OCI-LY7 (cell line): Measurements from ENCODE around the gene PTAFR. TPM values are rescaled to one million over a fixed set of nuclear protein-coding genes. Genes with fewer than 3 reads are reported as not detected.

Experiments
- BruUV-seq: library from RNA; stranded (reverse); fragments of 400-500 nt; replicated peaks from 2 replicates; lab custom pipeline; 2021; lab: Mats Ljungman, UMichigan
- CTCF ChIA-PET: fragments of 300-600 bp; sonication (Branson Sonifier 250); formaldehyde crosslinking; loops from one replicate; lab custom pipeline; 2022; ENCODE audit warnings: antibody characterized with exemption; ENCODE audit not compliant: unreplicated experiment; lab: Charles Lee
- POLR2A ChIA-PET: fragments of 300-600 bp; sonication (Branson Sonifier 250); formaldehyde crosslinking; loops from one replicate; lab custom pipeline; 2022; ENCODE audit warnings: antibody characterized with exemption; lab: Charles Lee
- DNase-seq: peaks from one replicate; pipeline ENCODE4 v3.0.0-alpha.2; 2015; ENCODE audit warnings: low spot score
- H2AFZ ChIP-seq: fragments of 200-600 bp; sonication (generic), shearing (Covaris generic); 2 replicates; pipeline ENCODE4 v1.6.1; 2014; ENCODE audit warnings: mild to moderate bottlenecking, antibody characterized with exemption, low read length, moderate library complexity
- H3K27ac ChIP-seq: fragments of 200-600 bp; sonication (generic); 2 replicates; pipeline ENCODE4 v1.5.1; 2014; ENCODE audit warnings: mixed run types, low read depth, mild to moderate bottlenecking, moderate library complexity, low read length, inconsistent platforms; ENCODE audit not compliant: poor library complexity, severe bottlenecking
- H3K36me3 ChIP-seq: fragments of 200-600 bp; sonication (generic); 2 replicates; pipeline ENCODE4 v1.6.1; 2014; ENCODE audit warnings: mild to moderate bottlenecking, antibody characterized with exemption, low read length, moderate library complexity, mixed read lengths; ENCODE audit not compliant: insufficient read depth
- H3K4me1 ChIP-seq: fragments of 200-600 bp; sonication (generic); 2 replicates; pipeline ENCODE4 v1.5.1; 2014; ENCODE audit warnings: mild to moderate bottlenecking, low read length; ENCODE audit not compliant: insufficient read depth, poor library complexity, severe bottlenecking
- H3K4me2 ChIP-seq: fragments of 200-600 bp; sonication (generic); 2 replicates; pipeline ENCODE4 v1.6.1; 2014; ENCODE audit warnings: mild to moderate bottlenecking, low read length
- H3K4me3 ChIP-seq: fragments of 200-600 bp; sonication (generic); 2 replicates; pipeline ENCODE4 v1.5.1; 2014; ENCODE audit warnings: mild to moderate bottlenecking, low read depth, low read length; ENCODE audit not compliant: poor library complexity, severe bottlenecking
- H3K79me2 ChIP-seq: fragments of 200-600 bp; sonication (generic); 2 replicates; pipeline ENCODE4 v1.6.1; 2016; ENCODE audit warnings: low read depth, mild to moderate bottlenecking, low read length, moderate library complexity, mixed read lengths; ENCODE audit not compliant: insufficient read depth
- H3K9me2 ChIP-seq: fragments of 200-600 bp; sonication (generic); 2 replicates; pipeline ENCODE4 v1.6.1; 2016; ENCODE audit warnings: mild to moderate bottlenecking, low read length, mixed read lengths; ENCODE audit not compliant: insufficient read depth
- H3K9me3 ChIP-seq: fragments of 200-600 bp; sonication (generic); 2 replicates; pipeline ENCODE4 v1.6.1; 2014; ENCODE audit warnings: mild to moderate bottlenecking, mixed run types, low read length, mixed read lengths
- H4K20me1 ChIP-seq: fragments of 200-600 bp; sonication (generic); 2 replicates; pipeline ENCODE4 v1.6.1; 2014; ENCODE audit warnings: mild to moderate bottlenecking, antibody characterized with exemption, low read length, moderate library complexity, mixed read lengths; ENCODE audit not compliant: insufficient read depth
- CTCF ChIP-seq: fragments of 200-600 bp; sonication (generic); conservative IDR thresholded peaks from 2 replicates; pipeline ENCODE4 v1.5.1; 2014; ENCODE audit warnings: mild to moderate bottlenecking, antibody characterized with exemption, low read length, moderate library complexity, mixed read lengths
- EZH2phosphoT487 ChIP-seq: fragments of 200-600 bp; sonication (generic); IDR thresholded peaks from 2 replicates; pipeline ENCODE4 v1.6.1; 2018; ENCODE audit warnings: low read depth, borderline replicate concordance, mild to moderate bottlenecking, mixed run types, antibody characterized with exemption, low read length, moderate library complexity, mixed read lengths
- intact Hi-C: fragments of 100-400 bp; cut with micrococcal nuclease; formaldehyde crosslinking; loops from one replicate; pipeline ENCODE4 v1.10.0; 2022; ENCODE audit not compliant: unreplicated experiment
- total RNA-seq, 2 experiments: library from RNA; depleted of rRNA in 1 of 2; stranded (reverse); fragments of >200 nt in 1 of 2; shearing (Covaris generic) in 1 of 2; gene quantifications; 2 replicates each; pipeline ENCODE4 v1.2.3, GENCODE V29; 2014 to 2022

PTAFR gene
- total RNA-seq, 2 experiments from 2014 or later = 8.0 to 32.8 TPM

GRCh38 chr1:28194326-28195035 lies 18.0 kb upstream of the PTAFR start:
- H4K20me1 ChIP-seq = no peaks in the 10 kb centered on the region
- H3K4me2 ChIP-seq = no peak overlapping the region
- POLR2A ChIA-PET = no interaction called here
- no peak for DNase-seq
- H3K9me2 ChIP-seq = no peaks in the 10 kb centered on the region
- no peak overlapping the region for H3K4me3 ChIP-seq
- H3K9me3 ChIP-seq = no peaks in the 10 kb centered on the region
- H3K36me3 ChIP-seq = peaks cover 22% of the 10 kb centered on the region
- peaks cover 20% of the 10 kb centered on the region for H3K4me1 ChIP-seq
- H3K27ac ChIP-seq = no peak overlapping the region
- BruUV-seq = no TSS peak
- no peaks in the 10 kb centered on the region for H3K79me2 ChIP-seq
- intact Hi-C loops = no loop called here
- TF ChIP-seq CTCF (no peak), EZH2phosphoT487 (no peak)
- no peak overlapping the region for H2AFZ ChIP-seq
- CTCF ChIA-PET = interaction anchor here (0.6 to 0.8 kb wide), 2 partner anchors 15 to 548 kb away, joined by 3 read pairs; no protein-coding TSS in a partner anchor

DNA sequence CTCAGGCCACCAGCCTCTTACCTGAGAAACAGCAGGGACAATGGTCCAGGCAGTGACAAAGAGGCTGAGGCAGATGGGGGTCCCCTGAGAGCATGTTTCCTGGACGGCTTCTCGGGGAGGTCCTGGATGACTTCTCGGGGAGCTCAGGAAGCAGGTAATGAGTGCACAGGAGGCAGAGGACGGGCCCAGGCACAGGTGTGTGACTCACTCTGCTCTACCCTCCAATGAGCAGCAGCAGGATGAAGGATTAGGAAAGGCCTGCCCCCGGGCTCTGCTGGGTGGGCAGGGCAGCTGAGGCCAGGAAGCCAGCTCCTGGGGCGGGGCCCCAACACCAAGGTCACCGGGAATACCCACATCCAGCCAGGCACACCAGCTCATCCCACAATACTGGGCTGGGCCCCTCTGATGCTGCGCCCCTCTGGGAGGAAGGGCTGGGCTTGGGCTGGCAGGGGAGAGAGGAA lies 17.2 kb upstream of the PTAFR start:
- H3K36me3 ChIP-seq = peaks cover 15% of the 10 kb centered on the region
- TF ChIP-seq CTCF = no peak
- TF ChIP-seq EZH2phosphoT487 = no peak
- H2AFZ ChIP-seq = no peak overlapping the region
- H3K9me2 ChIP-seq = no peaks in the 10 kb centered on the region
- H3K79me2 ChIP-seq = no peaks in the 10 kb centered on the region
- H3K27ac ChIP-seq = no peak overlapping the region
- intact Hi-C loops = no loop called here
- ChIA-PET POLR2A (interaction anchor here (0.8 kb wide), 1 partner anchor 13 kb away, joined by 4 read pairs; no protein-coding TSS in a partner anchor), CTCF (no interaction called here)
- H4K20me1 ChIP-seq = no peaks in the 10 kb centered on the region
- H3K9me3 ChIP-seq = no peaks in the 10 kb centered on the region
- H3K4me1 ChIP-seq = peaks cover 20% of the 10 kb centered on the region
- no peak overlapping the region for H3K4me2 ChIP-seq
- BruUV-seq = no TSS peak
- DNase-seq = no peak
- H3K4me3 ChIP-seq = no peak overlapping the region

- ChIA-PET POLR2A (interaction anchor here (0.6 kb wide), 1 partner anchor 89 kb away, joined by 4 read pairs; no protein-coding TSS in a partner anchor), CTCF (no interaction called here)
- TF ChIP-seq CTCF = no peak
- no peak for TF ChIP-seq EZH2phosphoT487
- H3K79me2 ChIP-seq = no peaks in the 10 kb centered on the region
- H3K36me3 ChIP-seq = no peaks in the 10 kb centered on the region
- no peaks in the 10 kb centered on the region for H3K9me3 ChIP-seq
- no peak for DNase-seq
- H4K20me1 ChIP-seq = no peaks in the 10 kb centered on the region
- H2AFZ ChIP-seq = no peak overlapping the region
- H3K27ac ChIP-seq = no peak overlapping the region
- H3K4me3 ChIP-seq = no peak overlapping the region
- H3K4me2 ChIP-seq = no peak overlapping the region
- BruUV-seq = no TSS peak
- H3K9me2 ChIP-seq = no peaks in the 10 kb centered on the region
- intact Hi-C loops = no loop called here
- H3K4me1 ChIP-seq = peaks cover 11% of the 10 kb centered on the region
These were observed 14.6 kb upstream of the PTAFR start for GRCh38 chr1:28190996-28191645.
